ENCODE data around the gene SLC6A4. TPM values are rescaled to one million over a fixed set of nuclear protein-coding genes. Genes with fewer than 3 reads are reported as not detected.

SLC6A4 gene
- total RNA-seq, 3 donors from 2014 or later: under 0.01 to 1.6 (median 0.29) TPM

GRCh38 chr17:30228011-30228410 lies 7.5 kb downstream of the SLC6A4 start:
- no peak for DNase-seq (ENCODE audit: low spot score in 2 of 2)
- Histone ChIP-seq H3K27ac (no peak overlapping the region), H3K27me3 (peaks cover 0 to 7% of the 10 kb centered on the region in 2 donors), H3K4me1 (no peaks in the 10 kb centered on the region), H3K36me3 (no peaks in the 10 kb centered on the region), H3K4me3 (no peak overlapping the region), H3K9me3 (no peaks in the 10 kb centered on the region)
- TF ChIP-seq CTCF (IDR thresholded peaks at IDR 0.05) (no peak), POLR2A (IDR thresholded peaks at IDR 0.05) (no peak), POLR2AphosphoS5 (IDR thresholded peaks at IDR 0.05) (no peak)
- intact Hi-C loops (cut with DNase I; ENCODE audit: low total_unique reads): no loop called here

- H3K4me1 ChIP-seq: no peaks in the 10 kb centered on the region
- TF ChIP-seq CTCF (IDR thresholded peaks at IDR 0.05) (no peak), POLR2A (IDR thresholded peaks at IDR 0.05) (no peak), POLR2AphosphoS5 (IDR thresholded peaks at IDR 0.05) (no peak)
- no peak overlapping the region for H3K27ac ChIP-seq
- intact Hi-C loops (cut with DNase I; ENCODE audit: low total_unique reads): no loop called here
- H3K36me3 ChIP-seq: no peaks in the 10 kb centered on the region
- no peak for DNase-seq (ENCODE audit: low spot score in 2 of 2)
- no peak overlapping the region for H3K4me3 ChIP-seq
- H3K27me3 ChIP-seq: peaks cover 0 to 2% of the 10 kb centered on the region in 2 donors
- H3K9me3 ChIP-seq: no peaks in the 10 kb centered on the region
Observed at GRCh38 chr17:30226878-30227277, 8.6 kb downstream of the SLC6A4 start.

- no peak overlapping the region for H3K27ac ChIP-seq
- no peaks in the 10 kb centered on the region for H3K4me1 ChIP-seq
- H3K4me3 ChIP-seq: no peak overlapping the region
- no peaks in the 10 kb centered on the region for H3K9me3 ChIP-seq
- no peaks in the 10 kb centered on the region for H3K27me3 ChIP-seq
- H3K36me3 ChIP-seq: no peaks in the 10 kb centered on the region
- TF ChIP-seq POLR2AphosphoS5 (IDR thresholded peaks at IDR 0.05) (no peak), POLR2A (IDR thresholded peaks at IDR 0.05) (no peak), CTCF (IDR thresholded peaks at IDR 0.05) (no peak)
- intact Hi-C loops (cut with DNase I; ENCODE audit: low total_unique reads): no loop called here
- no peak for DNase-seq (ENCODE audit: low spot score in 2 of 2)
Observed at GRCh38 chr17:30225919-30226553, 9.5 kb downstream of the SLC6A4 start.

- Histone ChIP-seq H3K27me3 (no peaks in the 10 kb centered on the region), H3K27ac (no peak overlapping the region), H3K36me3 (no peaks in the 10 kb centered on the region), H3K9me3 (no peaks in the 10 kb centered on the region), H3K4me1 (no peaks in the 10 kb centered on the region), H3K4me3 (no peak overlapping the region)
- intact Hi-C loops (cut with DNase I; ENCODE audit: low total_unique reads): no loop called here
- DNase-seq (ENCODE audit: low spot score in 2 of 2): no peak
- TF ChIP-seq POLR2A (IDR thresholded peaks at IDR 0.05): no peak
- TF ChIP-seq CTCF (IDR thresholded peaks at IDR 0.05): no peak
- TF ChIP-seq POLR2AphosphoS5 (IDR thresholded peaks at IDR 0.05): no peak
Observed at GRCh38 chr17:30225112-30225511, 10.4 kb downstream of the SLC6A4 start.

- TF ChIP-seq POLR2AphosphoS5 (IDR thresholded peaks at IDR 0.05) (no peak), CTCF (IDR thresholded peaks at IDR 0.05) (no peak), POLR2A (IDR thresholded peaks at IDR 0.05) (no peak)
- no peak overlapping the region for H3K4me3 ChIP-seq
- no peak overlapping the region for H3K27ac ChIP-seq
- no peak for DNase-seq (ENCODE audit: low spot score in 2 of 2)
- no peaks in the 10 kb centered on the region for H3K4me1 ChIP-seq
- intact Hi-C loops (cut with DNase I; ENCODE audit: low total_unique reads): no loop called here
- H3K27me3 ChIP-seq: no peaks in the 10 kb centered on the region
- no peaks in the 10 kb centered on the region for H3K36me3 ChIP-seq
- H3K9me3 ChIP-seq: no peaks in the 10 kb centered on the region
Observed at GRCh38 chr17:30224419-30224960, 11.0 kb downstream of the SLC6A4 start.

All from breast epithelium (tissue), 4 donors.